H7 (cell line): Measurements from ENCODE around the gene DAZAP1. TPM values are rescaled to one million over a fixed set of nuclear protein-coding genes. Genes with fewer than 3 reads are reported as not detected.
A peak's percentile ranks its signal among the peaks of the same experiment; 100 is the strongest.
"Not testable (repeated sequence)": the region's sequence is repeated elsewhere in the genome, so short reads cannot be mapped to it uniquely, and the experiment has no call there.

Experiments
- DNase-seq: peaks from one replicate; pipeline ENCODE4 v3.0.0; 2012
- H3K27me3 ChIP-seq: 2 replicates; pipeline ENCODE4 v1.6.0; 2011; ENCODE audit warnings: mild to moderate bottlenecking, low read length; ENCODE audit not compliant: control insufficient read depth, insufficient read depth
- H3K36me3 ChIP-seq: replicated peaks from 2 replicates; pipeline ENCODE4 v1.5.1; 2011; ENCODE audit warnings: low read length; ENCODE audit not compliant: control insufficient read depth, insufficient read depth
- H3K4me3 ChIP-seq: 2 replicates; pipeline ENCODE4 v1.5.1; 2011; ENCODE audit warnings: low read depth, mild to moderate bottlenecking, control low read depth, low read length, moderate library complexity; ENCODE audit not compliant: insufficient read depth
- total RNA-seq: library from RNA; depleted of rRNA; stranded (reverse); fragments of >200 nt; shearing (Covaris generic); gene quantifications from 2 replicates; pipeline ENCODE4 v1.2.3, GENCODE V29; 2014; rRNA removed

The DAZAP1 gene
- total RNA-seq, 1 experiment from 2014 or later, result 196 TPM

DNA sequence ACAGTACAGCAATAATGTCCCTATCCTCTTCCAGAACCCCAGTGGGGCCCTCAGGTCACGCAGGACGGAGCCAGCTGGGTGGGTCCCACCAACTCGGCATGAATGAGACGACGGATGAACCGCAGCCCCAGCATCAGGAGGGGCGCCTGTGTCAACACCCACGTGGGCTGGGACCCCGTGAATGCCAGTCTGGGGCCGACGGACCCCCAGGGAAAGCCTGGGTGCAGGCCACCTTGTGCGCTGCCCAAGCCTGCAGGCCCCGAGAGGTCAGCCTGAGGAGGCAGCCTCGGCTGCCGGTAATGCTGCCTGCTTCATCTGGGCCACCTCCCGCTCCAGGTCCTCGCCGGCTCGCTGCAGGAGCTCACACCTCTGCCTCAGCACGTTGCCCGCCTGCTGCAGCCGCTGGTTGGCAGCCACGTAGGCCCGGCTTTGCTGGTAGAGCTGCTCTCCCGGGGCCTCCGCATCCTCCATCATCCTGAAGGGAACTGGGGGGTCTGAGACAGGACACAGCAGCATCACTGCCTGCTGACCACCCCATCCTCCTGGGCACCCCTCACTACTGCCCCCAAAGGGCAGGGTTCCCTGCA lies 67.5 kb downstream of the DAZAP1 start:
- Histone ChIP-seq H3K4me3 (no peak overlapping the region), H3K36me3 (peaks cover 2% of the 10 kb centered on the region), H3K27me3 (peaks cover 34% of the 10 kb centered on the region)
- peak; percentile 63 for DNase-seq

DNA sequence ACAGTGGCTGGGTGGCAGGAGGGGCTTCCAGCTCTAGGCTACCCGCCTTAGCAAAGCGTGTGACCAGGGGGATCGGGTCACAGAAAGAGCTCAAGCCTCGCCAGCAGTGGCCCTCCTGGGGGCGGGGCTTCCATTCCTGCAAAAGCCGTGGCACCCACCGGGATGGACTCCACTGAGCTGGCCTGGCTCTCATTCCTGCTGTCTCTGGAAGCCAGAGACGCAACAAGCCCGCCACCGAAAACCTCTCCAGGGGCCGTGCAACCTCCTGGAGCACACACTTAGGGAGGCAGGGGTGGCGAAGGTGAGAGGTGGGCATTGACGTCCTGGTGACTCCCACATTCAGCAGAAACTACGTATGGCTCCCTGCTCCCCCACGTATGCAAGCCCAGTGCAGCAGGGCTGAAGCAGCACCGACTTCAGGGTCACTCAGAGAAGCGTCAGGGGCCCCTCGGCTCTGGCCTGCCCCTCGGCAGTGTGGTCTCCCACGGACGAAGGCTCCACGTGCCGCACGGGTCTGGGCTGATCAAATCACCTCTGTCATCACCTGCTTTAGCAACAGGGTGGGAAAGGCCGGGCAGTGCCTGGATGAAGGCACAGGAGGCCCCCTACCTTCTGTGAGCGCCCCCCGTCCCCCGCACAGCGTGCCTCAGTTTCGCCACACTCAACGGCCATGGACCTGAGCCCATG lies 68.5 kb downstream of the DAZAP1 start:
- Histone ChIP-seq H3K27me3 (peaks cover 24% of the 10 kb centered on the region), H3K4me3 (no peak overlapping the region), H3K36me3 (peaks cover 2% of the 10 kb centered on the region)
- DNase-seq, result peak; percentile 63

DNA sequence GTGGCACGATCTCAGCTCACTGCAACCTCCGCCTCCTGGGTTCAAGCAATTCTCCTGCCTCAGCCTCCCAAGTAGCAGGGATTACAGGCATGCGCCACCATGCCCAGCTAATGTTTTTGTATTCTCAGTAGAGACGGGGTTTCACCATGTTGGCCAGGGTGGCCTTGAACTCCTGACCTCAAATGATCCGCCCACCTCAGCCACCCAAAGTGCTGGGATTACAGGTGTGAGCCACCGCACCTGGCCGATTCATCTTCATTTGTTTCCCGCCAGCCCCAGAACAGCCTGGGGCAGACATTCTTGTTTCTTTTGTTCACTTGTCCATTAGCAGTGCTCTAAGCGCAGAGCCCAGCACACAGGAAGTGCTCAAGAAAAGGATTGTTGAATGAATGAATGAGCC lies 69.7 kb downstream of the DAZAP1 start:
- DNase-seq, H3K36me3 ChIP-seq, H3K4me3 ChIP-seq: not testable (repeated sequence)
- H3K27me3 ChIP-seq, result peaks cover 12% of the 10 kb centered on the region

DNA sequence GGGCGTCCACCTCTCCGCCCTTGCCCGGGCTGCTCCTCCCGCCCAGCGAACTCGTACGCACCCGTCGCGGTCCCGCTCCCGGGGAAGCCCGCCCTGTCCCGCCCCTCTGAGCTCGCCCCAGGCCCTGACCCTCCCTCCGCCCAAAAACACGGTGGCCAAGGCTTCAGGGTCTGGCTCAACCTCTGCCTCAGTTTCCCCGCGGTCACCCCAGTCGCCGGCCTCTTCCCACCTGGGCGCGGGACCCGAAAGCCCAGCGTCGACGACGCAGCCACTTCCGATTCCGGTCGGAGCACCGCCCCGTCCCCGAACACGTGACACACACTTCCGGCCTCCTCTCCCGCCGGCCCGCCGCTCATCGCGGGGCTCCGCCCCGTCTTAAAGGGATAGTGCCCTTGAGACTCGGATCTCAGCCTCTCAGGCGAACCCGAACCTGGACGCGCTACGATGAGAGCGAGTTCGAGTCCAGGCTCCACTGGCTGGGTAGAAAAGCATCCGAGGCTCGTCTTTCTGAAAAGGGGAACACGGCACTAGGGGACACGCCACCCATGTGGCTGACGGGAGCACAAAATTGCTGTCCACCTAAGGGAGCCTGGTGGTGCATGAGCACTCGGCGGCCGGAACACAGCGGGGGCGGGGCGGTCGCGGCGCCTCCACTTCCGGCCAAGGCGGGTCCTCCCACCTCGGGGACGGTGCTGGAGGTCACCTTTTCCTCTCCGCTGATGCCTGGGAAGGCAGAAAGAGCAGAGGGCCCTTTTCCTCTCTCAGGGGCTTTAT lies 71.7 kb downstream of the DAZAP1 start, which contains the start of gene C19orf25:
TSS of gene C19orf25 (minus strand) at position 282 of the 774 bp plus-strand sequence. CDS start 312 bp downstream, outside the sequence.
- Histone ChIP-seq H3K27me3 (no peaks in the 10 kb centered on the region), H3K36me3 (peaks cover 2% of the 10 kb centered on the region), H3K4me3 (peak within 1 kb of the TSS; percentile 80)
- DNase-seq, result peak; percentile 99

DNA sequence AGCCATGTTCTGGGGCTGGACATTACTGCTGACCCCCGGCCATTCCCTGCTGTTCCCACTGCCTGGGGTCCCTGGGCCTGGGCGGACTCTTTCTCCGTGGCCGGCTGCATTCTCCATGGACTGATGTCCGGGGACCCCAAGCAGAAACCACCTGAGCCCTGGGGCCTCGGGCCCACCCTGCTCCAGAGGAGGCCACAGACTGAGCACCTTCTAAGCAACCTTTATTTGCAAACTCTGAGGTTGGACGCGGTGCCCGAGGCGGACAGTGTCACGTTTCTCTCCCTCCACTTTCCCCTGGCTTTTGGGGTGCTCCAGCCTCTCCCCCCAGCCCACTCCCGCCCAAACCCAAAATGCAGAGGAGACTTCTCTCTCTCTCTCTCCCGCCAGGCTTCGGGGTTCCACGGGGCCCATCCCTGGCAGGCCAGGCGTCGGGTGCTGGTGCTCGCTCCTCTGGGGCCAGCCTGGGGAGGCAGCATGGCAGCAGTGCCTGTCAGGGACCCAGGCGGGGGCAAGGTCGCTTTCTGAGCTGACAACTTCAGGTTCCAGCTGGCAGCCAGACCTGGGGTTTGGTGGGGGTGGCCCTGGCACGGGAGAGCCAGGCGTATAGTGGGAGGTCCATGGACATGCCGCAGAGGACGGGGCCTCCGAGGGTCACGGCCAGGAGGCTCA lies 74.0 kb downstream of the DAZAP1 start:
- no peaks in the 10 kb centered on the region for H3K27me3 ChIP-seq
- no peak for DNase-seq
- no peak overlapping the region for H3K4me3 ChIP-seq
- H3K36me3 ChIP-seq, result peaks cover 2% of the 10 kb centered on the region

DNA sequence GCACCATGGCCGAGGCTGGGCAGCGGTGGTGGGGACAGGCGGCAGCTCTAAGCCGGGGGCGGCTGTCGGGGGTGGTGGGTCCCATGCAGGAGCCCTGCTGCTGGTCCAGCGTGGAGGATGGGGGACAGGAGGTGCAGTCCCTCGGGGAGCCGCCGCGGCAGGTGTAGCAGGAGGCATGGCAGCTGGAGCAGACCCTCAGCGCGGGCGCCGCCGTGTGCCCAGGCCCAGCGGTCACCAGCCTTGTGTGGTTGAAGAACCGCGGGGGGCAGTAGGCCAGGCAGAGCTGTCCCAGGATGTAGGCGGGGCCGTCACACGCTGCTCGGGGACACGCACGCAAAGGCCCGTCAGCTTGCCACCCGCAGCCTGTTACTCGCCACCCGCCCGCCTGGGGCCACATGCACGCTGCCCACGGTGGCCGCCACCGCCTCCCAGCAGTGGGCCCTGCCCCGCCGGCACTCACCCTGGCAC lies 74.5 kb downstream of the DAZAP1 start:
- peaks cover 2% of the 10 kb centered on the region for H3K36me3 ChIP-seq
- H3K27me3 ChIP-seq, result no peaks in the 10 kb centered on the region
- peak; percentile 65 for DNase-seq
- H3K4me3 ChIP-seq, result no peak overlapping the region

DNA sequence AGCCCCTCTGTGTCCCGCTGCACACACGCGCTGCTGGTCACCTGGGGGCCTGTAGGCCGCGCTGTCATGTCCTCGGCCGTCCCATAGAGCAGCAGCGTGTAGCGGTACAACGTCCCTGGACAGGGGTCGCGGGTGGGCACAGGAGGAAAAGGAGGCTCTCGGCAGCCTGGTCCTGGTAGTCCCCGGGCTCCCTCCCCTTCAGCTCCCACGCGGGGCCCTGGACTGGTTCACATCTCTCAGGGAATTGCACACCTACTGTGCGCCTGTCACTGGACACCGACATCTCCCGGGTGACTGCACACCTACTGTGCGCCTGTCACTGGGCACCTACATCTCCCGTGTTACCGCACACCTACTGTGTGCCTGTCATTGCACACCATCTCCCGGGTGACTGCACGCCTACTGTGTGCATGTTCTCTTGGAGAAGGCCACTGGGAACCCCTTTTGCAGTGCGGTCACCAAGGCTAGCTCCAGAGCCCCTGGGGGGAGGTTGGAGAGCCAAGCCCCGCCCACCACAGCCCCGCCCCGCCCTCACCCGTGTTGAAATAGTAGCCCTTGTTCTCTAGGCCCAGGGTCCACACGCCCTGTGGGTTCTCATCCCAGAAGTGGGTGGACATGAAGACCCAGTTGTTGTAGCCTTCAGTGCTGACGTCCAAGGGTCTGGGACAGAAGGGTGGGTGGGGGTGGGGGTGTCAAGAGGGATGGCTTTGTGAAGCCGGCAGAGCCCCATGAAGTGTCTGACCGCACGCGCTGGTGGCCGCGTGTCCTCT lies 75.2 kb downstream of the DAZAP1 start:
- DNase-seq, result peak; percentile 72
- Histone ChIP-seq H3K36me3 (no peaks in the 10 kb centered on the region), H3K27me3 (no peaks in the 10 kb centered on the region), H3K4me3 (no peak overlapping the region)

DNA sequence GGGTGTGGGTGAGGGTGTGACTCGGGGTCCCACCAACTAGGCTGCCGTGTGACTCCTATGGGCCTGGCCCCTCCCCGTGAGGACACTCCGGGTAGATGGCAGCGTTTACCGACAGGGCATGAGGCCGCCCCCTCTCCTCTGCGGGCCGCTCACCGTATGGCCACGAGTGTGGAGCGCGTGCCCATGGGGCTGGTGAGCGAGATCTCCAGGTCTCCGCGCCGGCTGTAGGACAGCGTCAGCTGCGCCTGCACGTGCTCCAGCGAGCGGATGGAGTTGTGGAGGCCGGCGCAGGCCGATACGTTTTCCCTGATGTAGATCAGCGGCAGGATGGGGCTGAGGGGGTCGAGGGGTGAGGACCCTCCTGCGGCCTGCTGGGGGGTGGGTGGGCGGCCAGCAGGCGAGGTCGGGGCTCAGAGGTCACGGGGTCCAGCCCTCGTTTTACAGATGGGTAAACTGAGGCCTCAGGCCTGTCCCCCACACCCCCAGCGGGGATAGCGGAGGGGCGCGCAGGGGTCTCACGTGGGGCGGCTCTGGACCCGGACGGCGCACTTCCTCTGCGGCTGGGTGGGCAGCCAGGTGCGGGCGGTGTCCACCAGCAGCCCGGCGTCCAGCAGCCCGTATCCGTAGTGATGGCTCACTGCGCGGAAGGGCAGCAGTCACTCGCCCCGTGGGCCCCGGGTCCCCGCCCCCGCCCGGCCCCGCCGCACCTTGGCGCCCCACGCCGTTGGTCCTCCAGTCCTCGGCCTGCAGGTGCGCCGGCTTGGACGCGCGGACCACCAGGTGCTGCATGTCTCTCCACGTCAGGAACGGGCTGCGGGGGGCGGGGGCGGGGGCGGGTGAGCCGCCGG lies 76.0 kb downstream of the DAZAP1 start:
- DNase-seq, result peak; percentile 68
- no peaks in the 10 kb centered on the region for H3K36me3 ChIP-seq
- no peak overlapping the region for H3K4me3 ChIP-seq
- H3K27me3 ChIP-seq, result no peaks in the 10 kb centered on the region

DNA sequence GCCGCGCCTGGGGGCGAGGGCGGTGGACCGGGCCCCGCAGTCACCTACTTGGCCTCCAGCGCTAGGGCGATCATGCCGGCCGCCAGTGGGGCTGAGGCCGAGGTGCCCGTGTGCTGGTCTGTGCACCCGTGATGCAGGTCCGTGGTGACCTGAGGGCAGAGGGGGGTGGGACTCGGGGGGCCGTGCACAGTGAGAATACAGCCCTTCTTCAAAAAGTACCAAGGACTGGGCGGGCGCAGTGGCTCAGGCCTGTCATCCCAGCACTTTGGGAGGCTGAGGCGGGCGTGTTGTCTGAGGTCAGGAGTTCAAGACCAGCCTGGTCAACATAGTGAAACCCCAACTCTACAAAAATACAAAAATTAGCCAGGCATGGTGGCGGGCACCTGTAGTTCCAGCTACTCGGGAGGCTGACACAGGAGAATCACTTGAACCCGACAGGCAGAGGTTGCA lies 76.6 kb downstream of the DAZAP1 start:
- Histone ChIP-seq H3K27me3 (no peaks in the 10 kb centered on the region), H3K4me3 (no peak overlapping the region), H3K36me3 (no peaks in the 10 kb centered on the region)
- no peak for DNase-seq

Other genes with a start within 250 kb of the DAZAP1 start
- 31.4 and 41.3 TPM in 2 replicates for gene SBNO2, start 233.3 kb upstream of the DAZAP1 start, total RNA-seq
- gene STK11, start 201.8 kb upstream of the DAZAP1 start, total RNA-seq, result 96.3 and 99.0 TPM in 2 replicates
- 6.7 and 9.8 TPM in 2 replicates for gene CBARP, start 169.6 kb upstream of the DAZAP1 start, total RNA-seq
- 44.7 and 53.1 TPM in 2 replicates for gene ATP5F1D, start 165.8 kb upstream of the DAZAP1 start, total RNA-seq
- gene MIDN, start 159.0 kb upstream of the DAZAP1 start, total RNA-seq, result 35.1 and 50.3 TPM in 2 replicates
- gene CIRBP, start 138.3 kb upstream of the DAZAP1 start, total RNA-seq, result 219 and 221 TPM in 2 replicates
- gene FAM174C, start 132.1 kb upstream of the DAZAP1 start, total RNA-seq, result 78.0 and 83.1 TPM in 2 replicates
- 12.4 and 20.2 TPM in 2 replicates for gene EFNA2, start 121.7 kb upstream of the DAZAP1 start, total RNA-seq
- 125 and 140 TPM in 2 replicates for gene NDUFS7, start 23.7 kb upstream of the DAZAP1 start, total RNA-seq
- gene GAMT, start 6.0 kb upstream of the DAZAP1 start, total RNA-seq, result 12.3 and 31.6 TPM in 2 replicates
- 1,494 and 1,693 TPM in 2 replicates for gene RPS15, start 30.8 kb downstream of the DAZAP1 start, total RNA-seq
- 0.11 and 0.31 TPM in 2 replicates for gene APC2, start 42.5 kb downstream of the DAZAP1 start, total RNA-seq
- 57.2 and 75.3 TPM in 2 replicates for gene C19orf25, start 71.6 kb downstream of the DAZAP1 start, total RNA-seq
- gene PCSK4, start 82.8 kb downstream of the DAZAP1 start, total RNA-seq, result 5.5 and 9.6 TPM in 2 replicates
- gene REEP6, start 83.6 kb downstream of the DAZAP1 start, total RNA-seq, result 3.1 and 4.5 TPM in 2 replicates
- 0.21 and 0.52 TPM in 2 replicates for gene ADAMTSL5, start 105.4 kb downstream of the DAZAP1 start, total RNA-seq
- 0.14 and 0.18 TPM in 2 replicates for gene PLK5, start 116.5 kb downstream of the DAZAP1 start, total RNA-seq
- 107 and 117 TPM in 2 replicates for gene MEX3D, start 160.7 kb downstream of the DAZAP1 start, total RNA-seq
- gene MBD3, start 185.3 kb downstream of the DAZAP1 start, total RNA-seq, result 105 and 114 TPM in 2 replicates
- 103 and 111 TPM in 2 replicates for gene UQCR11, start 197.9 kb downstream of the DAZAP1 start, total RNA-seq
- 277 and 293 TPM in 2 replicates for gene TCF3, start 245.0 kb downstream of the DAZAP1 start, total RNA-seq